Hepatocyte (in vitro differentiated cells): ENCODE data around the gene IFNGR2. TPM values are rescaled to one million over a fixed set of nuclear protein-coding genes. Genes with fewer than 3 reads are reported as not detected.
"Not testable (repeated sequence)": the region's sequence is repeated elsewhere in the genome, so short reads cannot be mapped to it uniquely, and the experiment has no call there.

Experiments
- DNase-seq: peaks from one replicate; pipeline ENCODE4 v3.0.0-alpha.2; 2016; ENCODE audit warnings: low spot score
- H2AFZ ChIP-seq: fragments of 200-600 bp; sonication (generic); 2 replicates; pipeline ENCODE4 v1.6.0; 2016; ENCODE audit warnings: antibody characterized with exemption, mild to moderate bottlenecking
- H3K27ac ChIP-seq: fragments of 200-600 bp; sonication (generic); 2 replicates; pipeline ENCODE4 v1.5.1; 2016; ENCODE audit warnings: mild to moderate bottlenecking
- H3K27me3 ChIP-seq: fragments of 200-600 bp; sonication (generic); 2 replicates; pipeline ENCODE4 v1.6.1; 2016
- H3K36me3 ChIP-seq: fragments of 200-600 bp; sonication (generic); replicated peaks from 2 replicates; pipeline ENCODE4 v1.5.1; 2016; ENCODE audit warnings: low read depth; ENCODE audit not compliant: insufficient read depth
- H3K4me1 ChIP-seq: fragments of 200-600 bp; sonication (generic); 2 replicates; pipeline ENCODE4 v1.5.1; 2016; ENCODE audit warnings: mild to moderate bottlenecking, moderate library complexity; ENCODE audit not compliant: insufficient read depth
- H3K4me2 ChIP-seq: fragments of 200-600 bp; sonication (generic); 2 replicates; pipeline ENCODE4 v1.6.0; 2016
- H3K4me3 ChIP-seq: fragments of 200-600 bp; sonication (generic); 2 replicates; pipeline ENCODE4 v1.5.1; 2016; ENCODE audit warnings: mild to moderate bottlenecking
- H3K79me2 ChIP-seq: fragments of 200-600 bp; sonication (generic); 2 replicates; pipeline ENCODE4 v1.6.0; 2017; ENCODE audit warnings: mild to moderate bottlenecking
- H3K9me2 ChIP-seq: fragments of 200-600 bp; sonication (generic); replicated peaks from 2 replicates; pipeline ENCODE4 v1.6.0; 2017; ENCODE audit warnings: mild to moderate bottlenecking; ENCODE audit not compliant: insufficient read depth
- H3K9me3 ChIP-seq: fragments of 200-600 bp; sonication (generic); 2 replicates; pipeline ENCODE4 v1.5.1; 2016; ENCODE audit warnings: low read depth, mild to moderate bottlenecking
- H4K20me1 ChIP-seq: fragments of 200-600 bp; sonication (generic); 2 replicates; pipeline ENCODE4 v1.6.0; 2016; ENCODE audit warnings: mild to moderate bottlenecking; ENCODE audit not compliant: insufficient read depth, poor library complexity, severe bottlenecking
- CTCF ChIP-seq: fragments of 200-600 bp; sonication (generic); IDR thresholded peaks from 2 replicates; pipeline ENCODE4 v1.5.1; 2016; ENCODE audit warnings: antibody characterized with exemption, mild to moderate bottlenecking; ENCODE audit not compliant: poor library complexity
- EZH2 ChIP-seq: fragments of 200-600 bp; sonication (generic); IDR thresholded peaks from 2 replicates; pipeline ENCODE4 v1.6.1; 2016; ENCODE audit warnings: antibody characterized with exemption, mild to moderate bottlenecking, borderline replicate concordance
- EZH2phosphoT487 ChIP-seq: fragments of 200-600 bp; sonication (generic); IDR thresholded peaks from one replicate; pipeline ENCODE4 v1.6.1; 2018; ENCODE audit warnings: antibody characterized with exemption, mild to moderate bottlenecking, low read depth, moderate library complexity; ENCODE audit not compliant: unreplicated experiment, severe bottlenecking
- WGBS: methylation state at CpG from one replicate; pipeline ENCODE4 v1.1.6; 2016; ENCODE audit warnings: low lambda C conversion rate; ENCODE audit errors: missing lambda C conversion rate; 5-methylcytosine and 5-hydroxymethylcytosine counted together
- polyA plus RNA-seq: library from polyadenylated mRNA; unstranded; fragments of >200 nt; fragmentation: Nextera tagmentation; extraction: Ambion mirVana; gene quantifications from 2 replicates; pipeline ENCODE4 v1.2.1, GENCODE V29; 2016
- total RNA-seq: library from RNA; depleted of rRNA; stranded (reverse); fragments of >200 nt; gene quantifications from 2 replicates; pipeline ENCODE4 v1.2.3, GENCODE V29; 2014

The IFNGR2 gene
- total and polyA plus RNA-seq, 2 experiments from 2014 or later: 53.4 to 66.7 TPM

- no peaks in the 10 kb centered on the region for H3K9me2 ChIP-seq
- WGBS: 12% methylated on average over 32 of the region's 47 CpGs
- no peaks in the 10 kb centered on the region for H3K36me3 ChIP-seq
- H3K4me1 ChIP-seq: peaks cover 14% of the 10 kb centered on the region
- H3K27ac ChIP-seq: peak overlapping the region; percentile 96
- peak overlapping the region; percentile 26 for H2AFZ ChIP-seq
- H3K27me3 ChIP-seq: no peaks in the 10 kb centered on the region
- H3K4me3 ChIP-seq: peak overlapping the region; percentile 61
- TF ChIP-seq EZH2phosphoT487 (no peak), CTCF (no peak), EZH2 (no peak)
- H3K9me3 ChIP-seq: no peaks in the 10 kb centered on the region
- peaks cover 56% of the 10 kb centered on the region for H3K79me2 ChIP-seq
- H3K4me2 ChIP-seq: peak overlapping the region; percentile 86
- H4K20me1 ChIP-seq: peaks cover 35% of the 10 kb centered on the region
- DNase-seq: peak; percentile 72
Measured at GRCh38 chr21:33403786-33404585, 773 bp downstream of the IFNGR2 start.

- H3K9me3 ChIP-seq: no peaks in the 10 kb centered on the region
- no peaks in the 10 kb centered on the region for H3K27me3 ChIP-seq
- no peak for DNase-seq
- no peaks in the 10 kb centered on the region for H3K36me3 ChIP-seq
- H2AFZ ChIP-seq: no peak overlapping the region
- H3K79me2 ChIP-seq: peaks cover 81% of the 10 kb centered on the region
- H3K27ac ChIP-seq: peak overlapping the region; percentile 43
- H3K4me2 ChIP-seq: no peak overlapping the region
- 87% methylated on average over 5 of the region's 5 CpGs for WGBS
- TF ChIP-seq EZH2phosphoT487 (no peak), CTCF (no peak), EZH2 (no peak)
- H3K4me1 ChIP-seq: peaks cover 15% of the 10 kb centered on the region
- H3K4me3 ChIP-seq: no peak overlapping the region
- H4K20me1 ChIP-seq: peaks cover 46% of the 10 kb centered on the region
- no peaks in the 10 kb centered on the region for H3K9me2 ChIP-seq
Measured at GRCh38 chr21:33406493-33406892, 3.3 kb downstream of the IFNGR2 start.

GRCh38 chr21:33411949-33412430, 8.8 kb downstream of the IFNGR2 start:
- H3K36me3 ChIP-seq: no peaks in the 10 kb centered on the region
- peak overlapping the region; percentile 79 for H3K27ac ChIP-seq
- 40% methylated on average over 8 of the region's 8 CpGs for WGBS
- H3K9me2 ChIP-seq: no peaks in the 10 kb centered on the region
- H2AFZ ChIP-seq: no peak overlapping the region
- peaks cover 33% of the 10 kb centered on the region for H4K20me1 ChIP-seq
- H3K79me2 ChIP-seq: peaks cover 80% of the 10 kb centered on the region
- peak; percentile 54 for DNase-seq
- H3K4me2 ChIP-seq: peak overlapping the region; percentile 51
- H3K4me1 ChIP-seq: peaks cover 23% of the 10 kb centered on the region
- no peaks in the 10 kb centered on the region for H3K27me3 ChIP-seq
- H3K9me3 ChIP-seq: no peaks in the 10 kb centered on the region
- TF ChIP-seq EZH2phosphoT487 (no peak), CTCF (no peak), EZH2 (no peak)
- no peak overlapping the region for H3K4me3 ChIP-seq

GRCh38 chr21:33412439-33412831, 9.2 kb downstream of the IFNGR2 start:
- H3K36me3 ChIP-seq, H3K4me3 ChIP-seq, H2AFZ ChIP-seq, H3K27me3 ChIP-seq, DNase-seq, H3K9me2 ChIP-seq, H3K9me3 ChIP-seq: not testable (repeated sequence)
- peaks cover 23% of the 10 kb centered on the region for H3K4me1 ChIP-seq
- H3K27ac ChIP-seq: peak overlapping the region; percentile 79
- peaks cover 80% of the 10 kb centered on the region for H3K79me2 ChIP-seq
- WGBS: 64% methylated on average over 12 of the region's 12 CpGs
- peak overlapping the region; percentile 51 for H3K4me2 ChIP-seq
- H4K20me1 ChIP-seq: peaks cover 29% of the 10 kb centered on the region
